A172 (cell line): ENCODE data around the gene LZTFL1. TPM values are rescaled to one million over a fixed set of nuclear protein-coding genes. Genes with fewer than 3 reads are reported as not detected.
A peak's percentile ranks its signal among the peaks of the same experiment; 100 is the strongest.
"Not testable (repeated sequence)": the region's sequence is repeated elsewhere in the genome, so short reads cannot be mapped to it uniquely, and the experiment has no call there.

Source experiments
- DNase-seq: peaks from one replicate; pipeline ENCODE4 v3.0.0-alpha.2; 2015; ENCODE audit warnings: low spot score
- total RNA-seq: library from RNA; depleted of rRNA; stranded (reverse); fragments of >200 nt; shearing (Covaris generic); gene quantifications from 2 replicates; pipeline ENCODE4 v1.2.3, GENCODE V29; 2014

LZTFL1 gene
- total RNA-seq, 1 experiment from 2014 or later: 20.3 TPM

- no peak for DNase-seq
Observed at GRCh38 chr3:45865563-45865962, 23.6 kb upstream of the LZTFL1 start.

- no peak for DNase-seq
Observed at GRCh38 chr3:45864760-45865519, 23.0 kb upstream of the LZTFL1 start.

GRCh38 chr3:45861043-45861719, 19.3 kb upstream of the LZTFL1 start:
- DNase-seq: no peak

GRCh38 chr3:45860481-45860880, 18.6 kb upstream of the LZTFL1 start:
- no peak for DNase-seq

- no peak for DNase-seq
Observed at GRCh38 chr3:45858809-45859543, 17.1 kb upstream of the LZTFL1 start.

GRCh38 chr3:45857024-45857423, 15.1 kb upstream of the LZTFL1 start:
- not testable (repeated sequence) for DNase-seq

GRCh38 chr3:45856323-45856722, 14.4 kb upstream of the LZTFL1 start:
- DNase-seq: not testable (repeated sequence)

GRCh38 chr3:45852828-45853227, 10.9 kb upstream of the LZTFL1 start:
- DNase-seq: no peak

GRCh38 chr3:45848392-45848791, 6.5 kb upstream of the LZTFL1 start:
- DNase-seq: no peak

- DNase-seq: no peak
Observed at GRCh38 chr3:45844616-45845015, 2.7 kb upstream of the LZTFL1 start.

GRCh38 chr3:45842851-45843625, 1.1 kb upstream of the LZTFL1 start:
- DNase-seq: no peak

- DNase-seq: no peak
Observed at GRCh38 chr3:45841420-45841756, 531 bp downstream of the LZTFL1 start.

GRCh38 chr3:45838466-45838865, 3.5 kb downstream of the LZTFL1 start:
- DNase-seq: no peak

- DNase-seq: peak; percentile 10
Observed at GRCh38 chr3:45832699-45833098, 9.2 kb downstream of the LZTFL1 start.

GRCh38 chr3:45830121-45830520, 11.8 kb downstream of the LZTFL1 start:
- no peak for DNase-seq

- DNase-seq: no peak
Observed at GRCh38 chr3:45826908-45827307, 15.0 kb downstream of the LZTFL1 start.

GRCh38 chr3:45826321-45826720, 15.6 kb downstream of the LZTFL1 start:
- DNase-seq: peak; percentile 6

GRCh38 chr3:45821127-45821526, 20.8 kb downstream of the LZTFL1 start:
- no peak for DNase-seq

- DNase-seq: no peak
Observed at GRCh38 chr3:45819543-45819942, 22.4 kb downstream of the LZTFL1 start.

- peak; percentile 98 for DNase-seq
Observed at GRCh38 chr3:45817831-45818522, 23.9 kb downstream of the LZTFL1 start.

- DNase-seq: peak; percentile 14
Observed at GRCh38 chr3:45816544-45816943, 25.4 kb downstream of the LZTFL1 start.
